Measurements from ENCODE around the gene OR51B5. TPM values are rescaled to one million over a fixed set of nuclear protein-coding genes. Genes with fewer than 3 reads are reported as not detected.
"Not testable (repeated sequence)": the region's sequence is repeated elsewhere in the genome, so short reads cannot be mapped to it uniquely, and the experiment has no call there.

OR51B5 gene
- total RNA-seq, 2 donors from 2014 or later = not detected

- H3K36me3 ChIP-seq = no peaks in the 10 kb centered on the region
- no peak for DNase-seq
- no peak overlapping the region for H3K27ac ChIP-seq
- TF ChIP-seq, protein P1, sequence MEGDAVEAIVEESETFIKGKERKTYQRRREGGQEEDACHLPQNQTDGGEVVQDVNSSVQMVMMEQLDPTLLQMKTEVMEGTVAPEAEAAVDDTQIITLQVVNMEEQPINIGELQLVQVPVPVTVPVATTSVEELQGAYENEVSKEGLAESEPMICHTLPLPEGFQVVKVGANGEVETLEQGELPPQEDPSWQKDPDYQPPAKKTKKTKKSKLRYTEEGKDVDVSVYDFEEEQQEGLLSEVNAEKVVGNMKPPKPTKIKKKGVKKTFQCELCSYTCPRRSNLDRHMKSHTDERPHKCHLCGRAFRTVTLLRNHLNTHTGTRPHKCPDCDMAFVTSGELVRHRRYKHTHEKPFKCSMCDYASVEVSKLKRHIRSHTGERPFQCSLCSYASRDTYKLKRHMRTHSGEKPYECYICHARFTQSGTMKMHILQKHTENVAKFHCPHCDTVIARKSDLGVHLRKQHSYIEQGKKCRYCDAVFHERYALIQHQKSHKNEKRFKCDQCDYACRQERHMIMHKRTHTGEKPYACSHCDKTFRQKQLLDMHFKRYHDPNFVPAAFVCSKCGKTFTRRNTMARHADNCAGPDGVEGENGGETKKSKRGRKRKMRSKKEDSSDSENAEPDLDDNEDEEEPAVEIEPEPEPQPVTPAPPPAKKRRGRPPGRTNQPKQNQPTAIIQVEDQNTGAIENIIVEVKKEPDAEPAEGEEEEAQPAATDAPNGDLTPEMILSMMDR (IDR thresholded peaks at IDR 0.05) = no peak
- H3K4me1 ChIP-seq = no peaks in the 10 kb centered on the region
- no peaks in the 10 kb centered on the region for H3K9me3 ChIP-seq
- H3K9ac ChIP-seq (ENCODE audit: low read depth in 2 of 2, low read length in 2 of 2) = no peak overlapping the region
- intact Hi-C loops (cut with DNase I) = no loop called here
- H3K4me3 ChIP-seq = no peak overlapping the region
- no peaks in the 10 kb centered on the region for H3K27me3 ChIP-seq
These were observed 2.5 kb upstream of the OR51B5 start for GRCh38 chr11:5345831-5346230.

GRCh38 chr11:5339771-5340322 lies 3.5 kb downstream of the OR51B5 start:
- no peak for DNase-seq
- Histone ChIP-seq H3K9ac (ENCODE audit: low read depth in 2 of 2, low read length in 2 of 2) (no peak overlapping the region), H3K36me3 (no peaks in the 10 kb centered on the region), H3K27ac (no peak overlapping the region), H3K27me3 (no peaks in the 10 kb centered on the region), H3K9me3 (no peaks in the 10 kb centered on the region), H3K4me3 (no peak overlapping the region), H3K4me1 (no peaks in the 10 kb centered on the region)
- intact Hi-C loops (cut with DNase I) = no loop called here
- TF ChIP-seq, protein P1 (IDR thresholded peaks at IDR 0.05) = no peak

- intact Hi-C loops (cut with DNase I); H3K4me1 ChIP-seq; H3K9me3 ChIP-seq; H3K4me3 ChIP-seq; DNase-seq; H3K27me3 ChIP-seq; H3K27ac ChIP-seq; H3K9ac ChIP-seq (ENCODE audit: low read depth in 2 of 2, low read length in 2 of 2); H3K36me3 ChIP-seq: not testable (repeated sequence)
These were observed 6.1 kb downstream of the OR51B5 start for GRCh38 chr11:5337253-5337652.

- Histone ChIP-seq H3K9ac (ENCODE audit: low read depth in 2 of 2, low read length in 2 of 2) (no peak overlapping the region), H3K27ac (no peak overlapping the region), H3K4me3 (no peak overlapping the region), H3K36me3 (no peaks in the 10 kb centered on the region), H3K9me3 (no peaks in the 10 kb centered on the region), H3K4me1 (no peaks in the 10 kb centered on the region), H3K27me3 (no peaks in the 10 kb centered on the region)
- DNase-seq = no peak
- TF ChIP-seq, protein P1 (IDR thresholded peaks at IDR 0.05) = no peak
- intact Hi-C loops (cut with DNase I) = no loop called here
These were observed 7.0 kb downstream of the OR51B5 start for GRCh38 chr11:5336331-5336730.

DNA sequence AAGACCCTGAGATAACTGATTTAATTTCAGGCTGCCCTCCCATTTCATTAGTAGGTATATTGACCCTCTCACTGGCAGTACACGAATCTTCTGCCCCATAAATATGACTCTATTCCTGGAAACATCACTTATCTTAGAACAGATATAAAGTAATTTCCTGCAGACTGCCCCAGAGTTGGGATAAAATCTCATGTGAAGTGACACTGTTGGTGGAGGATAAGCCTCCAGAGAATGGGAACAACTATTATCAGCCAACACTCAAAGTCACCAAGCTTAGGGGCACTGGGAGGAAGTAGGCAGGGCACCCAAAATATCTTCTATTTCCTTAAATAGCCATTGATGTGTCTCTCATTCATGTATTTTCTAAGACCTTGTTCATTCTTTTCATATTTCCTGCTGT lies 8.2 kb downstream of the OR51B5 start:
- TF ChIP-seq, protein P1 (IDR thresholded peaks at IDR 0.05) = no peak
- Histone ChIP-seq H3K27me3 (no peaks in the 10 kb centered on the region), H3K36me3 (no peaks in the 10 kb centered on the region), H3K4me3 (no peak overlapping the region), H3K27ac (no peak overlapping the region), H3K4me1 (no peaks in the 10 kb centered on the region), H3K9me3 (no peaks in the 10 kb centered on the region), H3K9ac (ENCODE audit: low read depth in 2 of 2, low read length in 2 of 2) (no peak overlapping the region)
- intact Hi-C loops (cut with DNase I) = no loop called here
- no peak for DNase-seq

- Histone ChIP-seq H3K4me1 (no peaks in the 10 kb centered on the region), H3K9me3 (no peaks in the 10 kb centered on the region), H3K27ac (no peak within 1 kb of the TSS), H3K36me3 (no peaks in the 10 kb centered on the region), H3K27me3 (no peaks in the 10 kb centered on the region), H3K9ac (ENCODE audit: low read depth in 2 of 2, low read length in 2 of 2) (no peak within 1 kb of the TSS), H3K4me3 (no peak within 1 kb of the TSS)
- intact Hi-C loops (cut with DNase I) = no loop called here
- no peak for DNase-seq
- TF ChIP-seq, protein P1 (IDR thresholded peaks at IDR 0.05) = no peak
These were observed 19.1 kb downstream of the OR51B5 start, which contains the start of gene OR51B2 for GRCh38 chr11:5324197-5324596. TSS of gene OR51B2 (minus strand) at chr11:5324297. CDS start at chr11:5324297, 0 bp downstream.

Measured in colonic mucosa (tissue), 4 donors.